HG02798 (cell line): ENCODE data around the gene YLPM1.
A peak's percentile ranks its signal among the peaks of the same experiment; 100 is the strongest.

Experiments used
- ATAC-seq: cut with Tn5 transposase; IDR thresholded peaks from one replicate; pipeline ENCODE4 v1.9.1; 2021; ENCODE audit warnings: mild to moderate bottlenecking; ENCODE audit not compliant: unreplicated experiment, poor library complexity

The YLPM1 gene

GRCh38 chr14:74840603-74841030 lies 77.5 kb downstream of the YLPM1 start:
- ATAC-seq, result peak; percentile 50

GRCh38 chr14:74841230-74842207 lies 78.4 kb downstream of the YLPM1 start:
- ATAC-seq, result peak; percentile 80

GRCh38 chr14:74843653-74844052 lies 80.5 kb downstream of the YLPM1 start:
- ATAC-seq, result no peak

GRCh38 chr14:74846168-74846567 lies 83.1 kb downstream of the YLPM1 start:
- ATAC-seq, result no peak

GRCh38 chr14:74846968-74847665 lies 84.0 kb downstream of the YLPM1 start:
- no peak for ATAC-seq

GRCh38 chr14:74848768-74849167 lies 85.7 kb downstream of the YLPM1 start:
- ATAC-seq, result no peak

- ATAC-seq, result no peak
Observed at GRCh38 chr14:74852922-74853530, 89.9 kb downstream of the YLPM1 start.

GRCh38 chr14:74853581-74853980 lies 90.5 kb downstream of the YLPM1 start:
- ATAC-seq, result no peak

GRCh38 chr14:74855021-74855420 lies 91.9 kb downstream of the YLPM1 start:
- no peak for ATAC-seq

- ATAC-seq, result no peak
Observed at GRCh38 chr14:74855945-74856344, 92.8 kb downstream of the YLPM1 start.

GRCh38 chr14:74856366-74856765 lies 93.2 kb downstream of the YLPM1 start:
- ATAC-seq, result no peak

- no peak for ATAC-seq
Observed at GRCh38 chr14:74858022-74858421, 94.9 kb downstream of the YLPM1 start.

GRCh38 chr14:74859757-74860552 lies 96.8 kb downstream of the YLPM1 start:
- ATAC-seq, result no peak

GRCh38 chr14:74860899-74861733 lies 98.0 kb downstream of the YLPM1 start:
- no peak for ATAC-seq

GRCh38 chr14:74861734-74862090 lies 98.6 kb downstream of the YLPM1 start:
- ATAC-seq, result no peak

GRCh38 chr14:74863274-74863673 lies 100.2 kb downstream of the YLPM1 start:
- no peak for ATAC-seq

- ATAC-seq, result no peak
Observed at GRCh38 chr14:74864198-74864597, 101.1 kb downstream of the YLPM1 start.

- ATAC-seq, result no peak
Observed at GRCh38 chr14:74865156-74865555, 102.0 kb downstream of the YLPM1 start.

- ATAC-seq, result no peak
Observed at GRCh38 chr14:74866708-74867389, 103.7 kb downstream of the YLPM1 start.
